K562 (cell line): ENCODE measurements around the gene NEDD4L.

Source experiments
- MAZ ChIP-seq, 2 experiments: fragments of 450-650 bp in 1 of 2; sonication (generic) in 1 of 2; formaldehyde crosslinking; IDR thresholded peaks in 1 of 2; conservative IDR thresholded peaks in 1 of 2; 2 replicates each; pipeline versions ENCODE4 v1.4.0 to v1.5.0; 2020; ENCODE audit warnings: mild to moderate bottlenecking in 1 of 2, missing genetic modification reagents in 1 of 2
- POLR2A ChIP-seq: fragments of 450-650 bp; conservative IDR thresholded peaks from 2 replicates; pipeline ENCODE4 v1.6.1; 2016

- TF ChIP-seq POLR2A (no peak), MAZ (CRISPR knock-in tag; conservative IDR thresholded peaks at IDR 0.05 in 1 of 2, IDR thresholded peaks at IDR 0.05 in 1 of 2) (no peak)
Observed at GRCh38 chr18:58187674-58188073, 143.6 kb downstream of the NEDD4L start.
